G401.6 (cell line): ENCODE data around the gene SOSTDC1.
A peak's percentile ranks its signal among the peaks of the same experiment; 100 is the strongest.
"Not testable (repeated sequence)": the region's sequence is repeated elsewhere in the genome, so short reads cannot be mapped to it uniquely, and the experiment has no call there.

Experiments used
- FAIRE-seq: peaks from 2 replicates; lab custom pipeline; 2012; peaks lifted over from hg19 to GRCh38; lab: Jason Lieb, UNC

SOSTDC1 gene

GRCh38 chr7:16465469-16466361, at the start of gene SOSTDC1:
Gene SOSTDC1 (minus strand): TSS chr7:16465738. CDS start chr7:16465668, 70 bp downstream.
- FAIRE-seq, result no peak

- no peak for FAIRE-seq
These were observed 49.2 kb upstream of the SOSTDC1 start for GRCh38 chr7:16514729-16515128.

- FAIRE-seq, result no peak
These were observed 48.7 kb upstream of the SOSTDC1 start for GRCh38 chr7:16514271-16514670.

- no peak for FAIRE-seq
These were observed 46.6 kb upstream of the SOSTDC1 start for GRCh38 chr7:16512097-16512496.

- FAIRE-seq, result no peak
These were observed 45.8 kb upstream of the SOSTDC1 start for GRCh38 chr7:16511314-16511713.

- no peak for FAIRE-seq
These were observed 44.3 kb upstream of the SOSTDC1 start for GRCh38 chr7:16509829-16510228.

- not testable (repeated sequence) for FAIRE-seq
These were observed 40.9 kb upstream of the SOSTDC1 start for GRCh38 chr7:16506422-16506821.

GRCh38 chr7:16504019-16504418, 38.5 kb upstream of the SOSTDC1 start:
- FAIRE-seq, result no peak

GRCh38 chr7:16502303-16502702, 36.8 kb upstream of the SOSTDC1 start:
- no peak for FAIRE-seq

- FAIRE-seq, result no peak
These were observed 32.6 kb upstream of the SOSTDC1 start for GRCh38 chr7:16498122-16498521.

- FAIRE-seq, result peak; percentile 11
These were observed 29.6 kb upstream of the SOSTDC1 start for GRCh38 chr7:16494955-16495719.

GRCh38 chr7:16494551-16494950, 29.0 kb upstream of the SOSTDC1 start:
- FAIRE-seq, result no peak

GRCh38 chr7:16493266-16493665, 27.7 kb upstream of the SOSTDC1 start:
- FAIRE-seq, result no peak

- FAIRE-seq, result no peak
These were observed 27.1 kb upstream of the SOSTDC1 start for GRCh38 chr7:16492513-16493062.

- FAIRE-seq, result no peak
These were observed 25.6 kb upstream of the SOSTDC1 start for GRCh38 chr7:16491148-16491547.

- FAIRE-seq, result no peak
These were observed 19.1 kb upstream of the SOSTDC1 start for GRCh38 chr7:16484453-16485158.

- FAIRE-seq, result no peak
These were observed 14.1 kb upstream of the SOSTDC1 start for GRCh38 chr7:16479591-16479990.

- no peak for FAIRE-seq
These were observed 13.6 kb upstream of the SOSTDC1 start for GRCh38 chr7:16479161-16479560.

GRCh38 chr7:16471933-16472332, 6.4 kb upstream of the SOSTDC1 start:
- FAIRE-seq, result no peak

GRCh38 chr7:16463949-16464715, 1.4 kb downstream of the SOSTDC1 start:
- no peak for FAIRE-seq

- no peak for FAIRE-seq
These were observed 2.0 kb downstream of the SOSTDC1 start for GRCh38 chr7:16463520-16463919.
